Tibial nerve (tissue), 4 donors: ENCODE data around the gene ATP11A.

Experiments
- CTCF ChIP-seq, 5 experiments: fragments of 200-600 bp in 3 of 5; fragments of 450-650 bp in 2 of 5; sonication (generic) in 3 of 5; IDR thresholded peaks; one replicate each; pipeline ENCODE4 v1.5.1; 2016 to 2019; ENCODE audit warnings: antibody characterized with exemption in 5 of 5, mild to moderate bottlenecking in 3 of 5, moderate library complexity in 2 of 5
- EP300 ChIP-seq, 2 donors: sonication (generic); formaldehyde crosslinking; IDR thresholded peaks; one replicate each; pipeline ENCODE4 v1.6.1; 2017; ENCODE audit warnings: antibody characterized with exemption in 2 of 2, mild to moderate bottlenecking in 1 of 2
- POLR2A ChIP-seq, 2 donors: fragments of 450-650 bp; IDR thresholded peaks; one replicate each; pipeline ENCODE4 v1.6.1; 2017; ENCODE audit warnings: antibody characterized with exemption in 2 of 2, mild to moderate bottlenecking in 2 of 2, moderate library complexity in 2 of 2

GRCh38 chr13:112900226-112900600 lies 210.4 kb downstream of the ATP11A start:
- TF ChIP-seq EP300 (IDR thresholded peaks at IDR 0.05) (no peak), CTCF (IDR thresholded peaks at IDR 0.05) (no peak), POLR2A (IDR thresholded peaks at IDR 0.05) (no peak)
